ENCODE results near the gene HDAC6.

HDAC6 gene

GRCh38 chrX:48800574-48801279, 1.1 kb upstream of the HDAC6 start:
- Histone ChIP-seq H3K4me2 (ENCODE audit: low read length) (peak overlapping the region; percentile 74), H2AK5ac (ENCODE audit: low read length) (no peak overlapping the region), H2BK120ac (ENCODE audit: low read depth, low read length) (no peak overlapping the region), H3K4me1 (ENCODE audit: control insufficient read depth, low read depth, low read length) (no peaks in the 10 kb centered on the region), H3K4me3 (ENCODE audit: low read length) (peak overlapping the region; percentile 58), H3K27me3 (ENCODE audit: insufficient read depth, low read length, poor library complexity) (no peaks in the 10 kb centered on the region), H3K9ac (ENCODE audit: low read length) (peak overlapping the region; percentile 89), H3K4ac (ENCODE audit: low read depth, low read length) (no peak overlapping the region), H3K56ac (ENCODE audit: low read length) (peak overlapping the region; percentile 86), H3K27ac (ENCODE audit: low read depth, low read length) (peak overlapping the region; percentile 41), H2BK15ac (replicated peaks; ENCODE audit: low read depth) (no peak overlapping the region), H3K23ac (ENCODE audit: low read length) (no peak overlapping the region), H2BK5ac (ENCODE audit: low read length) (no peak overlapping the region), H3K36me3 (ENCODE audit: control insufficient read depth, insufficient read depth, low read length) (no peaks in the 10 kb centered on the region), H3K18ac (ENCODE audit: low read length) (no peak overlapping the region), H4K8ac (ENCODE audit: low read depth, low read length) (no peak overlapping the region), H3K79me2 (ENCODE audit: control insufficient read depth, insufficient read depth, low read length) (no peaks in the 10 kb centered on the region), H3K79me1 (ENCODE audit: low read length) (no peaks in the 10 kb centered on the region), H4K5ac (ENCODE audit: low read length) (peak overlapping the region; percentile 71)
- peak; percentile 6 for DNase-seq
- WGBS (ENCODE audit: extremely low coverage, insufficient coverage, low lambda C conversion rate), result no CpG with 5 or more reads among the region's 17 CpGs

GRCh38 chrX:48802089-48802904, 430 bp downstream of the HDAC6 start:
- Histone ChIP-seq H3K27me3 (ENCODE audit: insufficient read depth, low read length, poor library complexity) (no peaks in the 10 kb centered on the region), H3K4me2 (ENCODE audit: low read length) (peak overlapping the region; percentile 38), H3K18ac (ENCODE audit: low read length) (peak overlapping the region; percentile 76), H3K27ac (ENCODE audit: low read depth, low read length) (peak overlapping the region; percentile 95), H4K5ac (ENCODE audit: low read length) (no peak overlapping the region), H3K79me1 (ENCODE audit: low read length) (no peaks in the 10 kb centered on the region), H2BK5ac (ENCODE audit: low read length) (peak overlapping the region; percentile 82), H3K56ac (ENCODE audit: low read length) (peak overlapping the region; percentile 90), H3K9ac (ENCODE audit: low read length) (peak overlapping the region; percentile 88), H2AK5ac (ENCODE audit: low read length) (no peak overlapping the region), H2BK15ac (replicated peaks; ENCODE audit: low read depth) (no peak overlapping the region), H2BK120ac (ENCODE audit: low read depth, low read length) (no peak overlapping the region), H4K8ac (ENCODE audit: low read depth, low read length) (no peak overlapping the region), H3K23ac (ENCODE audit: low read length) (no peak overlapping the region), H3K4me1 (ENCODE audit: control insufficient read depth, low read depth, low read length) (no peaks in the 10 kb centered on the region), H3K4me3 (ENCODE audit: low read length) (peak overlapping the region; percentile 75), H3K36me3 (ENCODE audit: control insufficient read depth, insufficient read depth, low read length) (no peaks in the 10 kb centered on the region), H3K79me2 (ENCODE audit: control insufficient read depth, insufficient read depth, low read length) (no peaks in the 10 kb centered on the region), H3K4ac (ENCODE audit: low read depth, low read length) (no peak overlapping the region)
- WGBS (ENCODE audit: extremely low coverage, insufficient coverage, low lambda C conversion rate), result no CpG with 5 or more reads among the region's 40 CpGs
- peak; percentile 95 for DNase-seq

- H3K4ac ChIP-seq (ENCODE audit: low read depth, low read length), result no peak overlapping the region
- H2BK15ac ChIP-seq (replicated peaks; ENCODE audit: low read depth), result no peak overlapping the region
- peak overlapping the region; percentile 46 for H3K4me3 ChIP-seq (ENCODE audit: low read length)
- peak overlapping the region; percentile 57 for H3K27ac ChIP-seq (ENCODE audit: low read depth, low read length)
- H3K18ac ChIP-seq (ENCODE audit: low read length), result no peak overlapping the region
- H3K27me3 ChIP-seq (ENCODE audit: insufficient read depth, low read length, poor library complexity), result no peaks in the 10 kb centered on the region
- peak overlapping the region; percentile 38 for H3K4me2 ChIP-seq (ENCODE audit: low read length)
- no peak overlapping the region for H2BK120ac ChIP-seq (ENCODE audit: low read depth, low read length)
- WGBS (ENCODE audit: extremely low coverage, insufficient coverage, low lambda C conversion rate), result no CpG with 5 or more reads among the region's 4 CpGs
- no peak overlapping the region for H4K8ac ChIP-seq (ENCODE audit: low read depth, low read length)
- no peak overlapping the region for H4K5ac ChIP-seq (ENCODE audit: low read length)
- no peak overlapping the region for H2BK5ac ChIP-seq (ENCODE audit: low read length)
- H3K9ac ChIP-seq (ENCODE audit: low read length), result peak overlapping the region; percentile 75
- H3K23ac ChIP-seq (ENCODE audit: low read length), result no peak overlapping the region
- H3K36me3 ChIP-seq (ENCODE audit: control insufficient read depth, insufficient read depth, low read length), result no peaks in the 10 kb centered on the region
- peak overlapping the region; percentile 83 for H3K56ac ChIP-seq (ENCODE audit: low read length)
- no peaks in the 10 kb centered on the region for H3K79me2 ChIP-seq (ENCODE audit: control insufficient read depth, insufficient read depth, low read length)
- H3K4me1 ChIP-seq (ENCODE audit: control insufficient read depth, low read depth, low read length), result no peaks in the 10 kb centered on the region
- no peak overlapping the region for H2AK5ac ChIP-seq (ENCODE audit: low read length)
- no peaks in the 10 kb centered on the region for H3K79me1 ChIP-seq (ENCODE audit: low read length)
- peak; percentile 8 for DNase-seq
These were observed 986 bp downstream of the HDAC6 start for GRCh38 chrX:48802905-48803200.

- no CpG with 5 or more reads among the region's 4 CpGs for WGBS (ENCODE audit: extremely low coverage, insufficient coverage, low lambda C conversion rate)
These were observed 4.2 kb downstream of the HDAC6 start for GRCh38 chrX:48806081-48806480.

GRCh38 chrX:48813644-48814043, 11.8 kb downstream of the HDAC6 start:
- Histone ChIP-seq H2AK5ac (ENCODE audit: low read length) (no peak overlapping the region), H3K4me2 (ENCODE audit: low read length) (no peak overlapping the region), H3K27ac (ENCODE audit: low read depth, low read length) (no peak overlapping the region), H4K5ac (ENCODE audit: low read length) (no peak overlapping the region), H3K27me3 (ENCODE audit: insufficient read depth, low read length, poor library complexity) (no peaks in the 10 kb centered on the region), H3K79me2 (ENCODE audit: control insufficient read depth, insufficient read depth, low read length) (no peaks in the 10 kb centered on the region), H3K4me1 (ENCODE audit: control insufficient read depth, low read depth, low read length) (no peaks in the 10 kb centered on the region), H3K4me3 (ENCODE audit: low read length) (no peak overlapping the region), H3K56ac (ENCODE audit: low read length) (no peak overlapping the region), H3K23ac (ENCODE audit: low read length) (no peak overlapping the region), H4K8ac (ENCODE audit: low read depth, low read length) (no peak overlapping the region), H3K79me1 (ENCODE audit: low read length) (no peaks in the 10 kb centered on the region), H3K18ac (ENCODE audit: low read length) (no peak overlapping the region), H2BK15ac (replicated peaks; ENCODE audit: low read depth) (no peak overlapping the region), H3K9ac (ENCODE audit: low read length) (no peak overlapping the region), H2BK120ac (ENCODE audit: low read depth, low read length) (no peak overlapping the region), H3K4ac (ENCODE audit: low read depth, low read length) (no peak overlapping the region), H2BK5ac (ENCODE audit: low read length) (no peak overlapping the region), H3K36me3 (ENCODE audit: control insufficient read depth, insufficient read depth, low read length) (no peaks in the 10 kb centered on the region)
- no CpG with 5 or more reads among the region's 8 CpGs for WGBS (ENCODE audit: extremely low coverage, insufficient coverage, low lambda C conversion rate)
- no peak for DNase-seq

More at GRCh38 chrX:48806081-48806480, 4.2 kb downstream of the HDAC6 start:
- no peak overlapping the region for H4K8ac ChIP-seq (ENCODE audit: low read depth, low read length)
- no peak overlapping the region for H3K4me2 ChIP-seq (ENCODE audit: low read length)
- no peak overlapping the region for H3K27ac ChIP-seq (ENCODE audit: low read depth, low read length)
- H3K36me3 ChIP-seq (ENCODE audit: control insufficient read depth, insufficient read depth, low read length), result no peaks in the 10 kb centered on the region
- no peak overlapping the region for H4K5ac ChIP-seq (ENCODE audit: low read length)
- H3K4me1 ChIP-seq (ENCODE audit: control insufficient read depth, low read depth, low read length), result no peaks in the 10 kb centered on the region
- no peaks in the 10 kb centered on the region for H3K79me1 ChIP-seq (ENCODE audit: low read length)
- H3K4me3 ChIP-seq (ENCODE audit: low read length), result no peak overlapping the region
- H3K4ac ChIP-seq (ENCODE audit: low read depth, low read length), result no peak overlapping the region
- no peak overlapping the region for H3K9ac ChIP-seq (ENCODE audit: low read length)
- H2BK15ac ChIP-seq (replicated peaks; ENCODE audit: low read depth), result no peak overlapping the region
- H3K18ac ChIP-seq (ENCODE audit: low read length), result no peak overlapping the region
- no peak overlapping the region for H2BK120ac ChIP-seq (ENCODE audit: low read depth, low read length)
- H2AK5ac ChIP-seq (ENCODE audit: low read length), result no peak overlapping the region
- H3K23ac ChIP-seq (ENCODE audit: low read length), result no peak overlapping the region
- H3K27me3 ChIP-seq (ENCODE audit: insufficient read depth, low read length, poor library complexity), result no peaks in the 10 kb centered on the region
- H3K56ac ChIP-seq (ENCODE audit: low read length), result no peak overlapping the region
- H3K79me2 ChIP-seq (ENCODE audit: control insufficient read depth, insufficient read depth, low read length), result no peaks in the 10 kb centered on the region
- no peak overlapping the region for H2BK5ac ChIP-seq (ENCODE audit: low read length)
- DNase-seq, result no peak
